Measurements from ENCODE around the gene COL20A1. TPM values are rescaled to one million over a fixed set of nuclear protein-coding genes. Genes with fewer than 3 reads are reported as not detected.
A peak's percentile ranks its signal among the peaks of the same experiment; 100 is the strongest.
"Not testable (repeated sequence)": the region's sequence is repeated elsewhere in the genome, so short reads cannot be mapped to it uniquely, and the experiment has no call there.

COL20A1 gene
- total RNA-seq, 1 donor from 2014 or later = not detected

DNA sequence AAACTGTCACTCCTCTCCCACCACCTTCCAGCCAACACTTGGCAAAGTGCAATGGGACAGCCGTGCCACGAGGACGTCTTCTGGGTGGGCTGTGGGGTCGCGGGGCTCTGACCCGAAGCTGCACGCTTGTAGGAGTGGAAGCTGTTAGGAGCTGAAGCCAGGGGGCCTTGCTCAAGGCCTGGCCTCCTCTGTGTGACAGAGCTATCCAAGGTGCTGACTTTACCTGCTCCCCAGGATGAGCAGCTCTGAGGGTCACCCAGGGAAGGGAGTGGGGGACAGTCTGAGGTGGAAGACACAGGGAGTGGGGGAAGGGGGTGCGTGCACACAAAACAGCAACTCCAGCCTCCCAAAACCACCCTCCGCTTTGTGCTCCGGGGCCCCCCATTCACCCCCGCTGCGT lies 85.6 kb downstream of the COL20A1 start:
- Histone ChIP-seq H3K36me3 (no peaks in the 10 kb centered on the region), H3K27ac (replicated peaks) (no peak overlapping the region), H3K4me1 (no peaks in the 10 kb centered on the region), H3K9me3 (replicated peaks) (no peaks in the 10 kb centered on the region), H3K27me3 (ENCODE audit: low read depth) (peaks cover 95% of the 10 kb centered on the region), H3K4me3 (no peak overlapping the region)
- DNase-seq = no peak
- TF ChIP-seq, protein P1, sequence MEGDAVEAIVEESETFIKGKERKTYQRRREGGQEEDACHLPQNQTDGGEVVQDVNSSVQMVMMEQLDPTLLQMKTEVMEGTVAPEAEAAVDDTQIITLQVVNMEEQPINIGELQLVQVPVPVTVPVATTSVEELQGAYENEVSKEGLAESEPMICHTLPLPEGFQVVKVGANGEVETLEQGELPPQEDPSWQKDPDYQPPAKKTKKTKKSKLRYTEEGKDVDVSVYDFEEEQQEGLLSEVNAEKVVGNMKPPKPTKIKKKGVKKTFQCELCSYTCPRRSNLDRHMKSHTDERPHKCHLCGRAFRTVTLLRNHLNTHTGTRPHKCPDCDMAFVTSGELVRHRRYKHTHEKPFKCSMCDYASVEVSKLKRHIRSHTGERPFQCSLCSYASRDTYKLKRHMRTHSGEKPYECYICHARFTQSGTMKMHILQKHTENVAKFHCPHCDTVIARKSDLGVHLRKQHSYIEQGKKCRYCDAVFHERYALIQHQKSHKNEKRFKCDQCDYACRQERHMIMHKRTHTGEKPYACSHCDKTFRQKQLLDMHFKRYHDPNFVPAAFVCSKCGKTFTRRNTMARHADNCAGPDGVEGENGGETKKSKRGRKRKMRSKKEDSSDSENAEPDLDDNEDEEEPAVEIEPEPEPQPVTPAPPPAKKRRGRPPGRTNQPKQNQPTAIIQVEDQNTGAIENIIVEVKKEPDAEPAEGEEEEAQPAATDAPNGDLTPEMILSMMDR (IDR thresholded peaks at IDR 0.05; ENCODE audit: borderline replicate concordance) = no peak
- intact Hi-C loops (cut with micrococcal nuclease) = no loop called here

DNA sequence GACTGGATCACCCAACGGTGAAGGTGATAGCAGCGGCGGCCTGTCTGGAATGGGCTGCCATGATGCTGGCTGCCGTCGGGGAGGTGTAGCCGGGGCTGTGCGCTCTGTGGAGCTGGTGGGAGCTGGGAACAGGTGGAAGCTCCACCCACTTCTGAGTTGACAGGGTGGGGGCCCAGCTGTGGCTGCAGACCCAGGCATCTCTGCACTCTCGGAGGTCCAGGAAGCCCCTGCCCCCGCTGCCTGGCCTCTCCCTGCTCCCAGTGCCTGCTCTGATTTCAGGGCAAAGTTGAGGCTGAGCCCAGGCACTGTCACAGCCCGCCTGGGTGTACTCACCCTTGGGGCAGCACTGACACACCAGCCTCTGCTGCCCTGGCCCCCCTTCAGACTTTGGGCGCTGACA lies 86.3 kb downstream of the COL20A1 start:
- Histone ChIP-seq H3K27me3 (ENCODE audit: low read depth) (peaks cover 93% of the 10 kb centered on the region), H3K4me1 (no peaks in the 10 kb centered on the region), H3K36me3 (no peaks in the 10 kb centered on the region), H3K4me3 (no peak overlapping the region), H3K27ac (replicated peaks) (no peak overlapping the region), H3K9me3 (replicated peaks) (no peaks in the 10 kb centered on the region)
- TF ChIP-seq, protein P1 (IDR thresholded peaks at IDR 0.05; ENCODE audit: borderline replicate concordance) = no peak
- no peak for DNase-seq
- intact Hi-C loops (cut with micrococcal nuclease) = no loop called here

DNA sequence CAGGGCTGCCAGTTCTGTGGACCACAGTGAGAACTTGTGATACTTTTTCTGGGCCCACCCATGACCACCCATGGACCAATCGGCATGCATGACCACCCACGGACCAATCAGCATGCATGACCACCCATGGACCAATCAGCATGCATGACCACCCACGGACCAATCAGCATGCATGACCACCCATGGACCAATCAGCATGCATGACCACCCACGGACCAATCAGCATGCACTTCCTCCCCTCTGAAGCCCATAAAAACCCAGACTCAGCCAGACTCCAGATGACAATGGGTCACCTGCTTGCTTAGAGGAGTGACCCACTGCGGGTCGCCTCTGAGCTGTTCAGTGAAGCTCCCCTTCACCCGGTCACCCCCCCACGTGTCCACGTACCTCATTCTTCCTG lies 86.9 kb downstream of the COL20A1 start:
- intact Hi-C loops (cut with micrococcal nuclease) = loop anchor here (5.0 kb wide), 1 partner anchor 73 kb away; no protein-coding TSS in a partner anchor
- peaks cover 93% of the 10 kb centered on the region for H3K27me3 ChIP-seq (ENCODE audit: low read depth)
- not testable (repeated sequence) for H3K4me3 ChIP-seq; H3K27ac ChIP-seq (replicated peaks); DNase-seq; H3K9me3 ChIP-seq (replicated peaks); H3K36me3 ChIP-seq; H3K4me1 ChIP-seq

DNA sequence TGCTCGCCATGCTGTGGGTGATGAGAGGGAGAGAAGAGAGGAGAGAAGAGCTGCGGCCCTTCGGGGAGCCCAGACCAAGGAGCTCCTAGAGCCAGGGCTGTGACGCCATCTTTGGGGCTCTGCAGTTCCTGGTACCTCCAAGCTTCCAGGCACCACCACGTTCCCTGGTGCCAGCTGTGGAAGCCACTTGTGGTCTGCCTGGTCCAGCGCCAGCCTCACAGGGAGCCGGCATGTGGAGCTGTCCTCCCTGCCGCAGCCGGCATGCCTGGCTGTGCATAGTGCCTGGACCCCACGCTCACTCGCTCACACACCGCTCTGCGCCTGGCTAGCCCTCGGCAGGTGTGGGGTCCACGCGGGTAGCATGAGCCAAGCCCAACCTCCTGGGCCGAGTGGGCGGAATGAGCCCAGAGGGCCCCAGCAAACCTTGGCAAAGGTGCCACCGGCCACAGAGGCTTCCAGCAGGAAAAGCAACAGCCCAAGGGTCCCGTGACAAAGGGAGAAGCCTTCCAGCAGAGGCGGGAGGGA lies 87.4 kb downstream of the COL20A1 start:
- Histone ChIP-seq H3K27me3 (ENCODE audit: low read depth) (peaks cover 88% of the 10 kb centered on the region), H3K9me3 (replicated peaks) (peaks cover 6% of the 10 kb centered on the region), H3K27ac (replicated peaks) (no peak overlapping the region), H3K4me1 (no peaks in the 10 kb centered on the region), H3K4me3 (no peak overlapping the region), H3K36me3 (no peaks in the 10 kb centered on the region)
- intact Hi-C loops (cut with micrococcal nuclease) = loop anchor here (5.0 kb wide), 1 partner anchor 73 kb away; no protein-coding TSS in a partner anchor
- no peak for DNase-seq
- TF ChIP-seq, protein P1 (IDR thresholded peaks at IDR 0.05; ENCODE audit: borderline replicate concordance) = no peak

DNA sequence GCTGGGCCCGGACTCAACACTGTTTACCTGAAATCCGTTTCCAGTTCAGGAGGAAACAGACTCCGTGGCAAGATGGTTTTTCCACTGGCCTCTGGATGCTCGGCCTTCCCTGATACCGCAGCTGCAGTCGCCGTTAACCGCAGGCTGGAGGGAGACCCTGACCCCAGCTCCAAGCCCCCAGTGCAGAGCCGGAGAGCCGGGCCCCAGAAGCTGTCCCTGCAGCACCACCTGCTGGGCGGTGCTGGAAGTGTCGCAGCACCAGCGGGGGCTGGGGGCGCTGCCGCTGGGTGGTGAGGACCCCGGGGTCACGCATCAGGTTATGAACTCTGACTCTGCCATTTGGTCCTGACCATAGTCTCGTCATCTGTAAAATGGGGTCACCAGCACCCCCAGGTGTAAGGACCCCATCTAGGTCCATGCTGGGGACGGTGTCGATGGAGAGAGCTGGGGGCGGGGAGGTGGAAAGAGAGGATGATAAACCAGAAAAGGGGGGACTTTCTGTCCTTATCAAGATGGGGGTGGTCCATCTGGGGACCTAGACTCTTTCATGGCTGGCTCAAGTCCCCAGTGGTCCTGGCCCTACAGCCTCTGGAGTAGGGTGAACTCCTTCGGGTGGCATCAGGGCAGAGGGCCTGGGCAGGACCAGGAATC lies 88.9 kb downstream of the COL20A1 start:
- intact Hi-C loops (cut with micrococcal nuclease) = loop anchor here (5.0 kb wide), 1 partner anchor 75 kb away; no protein-coding TSS in a partner anchor
- no peak for DNase-seq

More for the DNA sequence above, 88.9 kb downstream of the COL20A1 start:
- Histone ChIP-seq H3K36me3 (no peaks in the 10 kb centered on the region), H3K27me3 (ENCODE audit: low read depth) (peaks cover 76% of the 10 kb centered on the region), H3K9me3 (replicated peaks) (peaks cover 18% of the 10 kb centered on the region), H3K4me1 (no peaks in the 10 kb centered on the region), H3K4me3 (no peak overlapping the region), H3K27ac (replicated peaks) (no peak overlapping the region)
- TF ChIP-seq, protein P1 (IDR thresholded peaks at IDR 0.05; ENCODE audit: borderline replicate concordance) = peak; percentile 97
